ENCODE results near the gene GADD45GIP1.

- no peak for TF ChIP-seq CEBPB (IDR thresholded peaks at IDR 0.05)
- TF ChIP-seq FOXM1 (IDR thresholded peaks at IDR 0.05; ENCODE audit: borderline replicate concordance, low read depth): no peak
- no peak for TF ChIP-seq REST (IDR thresholded peaks at IDR 0.05; ENCODE audit: low read depth)
- TF ChIP-seq RAD21 (IDR thresholded peaks at IDR 0.05; ENCODE audit: low read depth): no peak
Measured at GRCh38 chr19:12955996-12956395, 1.0 kb downstream of the GADD45GIP1 start.
